ENCODE data around the gene TCP11. TPM values are rescaled to one million over a fixed set of nuclear protein-coding genes. Genes with fewer than 3 reads are reported as not detected.

The TCP11 gene
- total RNA-seq, 1 experiment from 2014 or later: not detected

GRCh38 chr6:35136185-35136584 is 5.0 kb downstream of the TCP11 start:
- Histone ChIP-seq H3K4me1 (ENCODE audit: control insufficient read depth, insufficient read depth, low read length) (no peaks in the 10 kb centered on the region), H3K27ac (ENCODE audit: low read length) (no peak overlapping the region), H3K4me3 (ENCODE audit: low read depth in 2 of 2, low read length in 2 of 2) (no peak overlapping the region), H3K9me3 (ENCODE audit: control insufficient read depth, insufficient read depth, low read depth, low read length) (no peaks in the 10 kb centered on the region), H3K36me3 (ENCODE audit: control insufficient read depth, insufficient read depth, low read length) (no peaks in the 10 kb centered on the region), H3K27me3 (ENCODE audit: control insufficient read depth, insufficient read depth, low read length) (no peaks in the 10 kb centered on the region)
- intact Hi-C loops (cut with micrococcal nuclease; ENCODE audit: unreplicated experiment) (no loop called here), in situ Hi-C loops (cut with HindIII; ENCODE audit: low pct_unique_long_range_greater_than_20kb, low sequenced_read_pairs) (no loop called here)
- TF ChIP-seq, protein P1, sequence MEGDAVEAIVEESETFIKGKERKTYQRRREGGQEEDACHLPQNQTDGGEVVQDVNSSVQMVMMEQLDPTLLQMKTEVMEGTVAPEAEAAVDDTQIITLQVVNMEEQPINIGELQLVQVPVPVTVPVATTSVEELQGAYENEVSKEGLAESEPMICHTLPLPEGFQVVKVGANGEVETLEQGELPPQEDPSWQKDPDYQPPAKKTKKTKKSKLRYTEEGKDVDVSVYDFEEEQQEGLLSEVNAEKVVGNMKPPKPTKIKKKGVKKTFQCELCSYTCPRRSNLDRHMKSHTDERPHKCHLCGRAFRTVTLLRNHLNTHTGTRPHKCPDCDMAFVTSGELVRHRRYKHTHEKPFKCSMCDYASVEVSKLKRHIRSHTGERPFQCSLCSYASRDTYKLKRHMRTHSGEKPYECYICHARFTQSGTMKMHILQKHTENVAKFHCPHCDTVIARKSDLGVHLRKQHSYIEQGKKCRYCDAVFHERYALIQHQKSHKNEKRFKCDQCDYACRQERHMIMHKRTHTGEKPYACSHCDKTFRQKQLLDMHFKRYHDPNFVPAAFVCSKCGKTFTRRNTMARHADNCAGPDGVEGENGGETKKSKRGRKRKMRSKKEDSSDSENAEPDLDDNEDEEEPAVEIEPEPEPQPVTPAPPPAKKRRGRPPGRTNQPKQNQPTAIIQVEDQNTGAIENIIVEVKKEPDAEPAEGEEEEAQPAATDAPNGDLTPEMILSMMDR (IDR thresholded peaks at IDR 0.05): no peak
- no peak for TF ChIP-seq POLR2AphosphoS5 (IDR thresholded peaks at IDR 0.05; ENCODE audit: low read depth, low read length)
- no peak for TF ChIP-seq SIN3A (IDR thresholded peaks at IDR 0.05; ENCODE audit: borderline replicate concordance, insufficient read depth, low read depth, low read length)
- no peak for TF ChIP-seq TCF7L2 (IDR thresholded peaks at IDR 0.05; ENCODE audit: low read depth, low read length)
- TF ChIP-seq, protein P2, sequence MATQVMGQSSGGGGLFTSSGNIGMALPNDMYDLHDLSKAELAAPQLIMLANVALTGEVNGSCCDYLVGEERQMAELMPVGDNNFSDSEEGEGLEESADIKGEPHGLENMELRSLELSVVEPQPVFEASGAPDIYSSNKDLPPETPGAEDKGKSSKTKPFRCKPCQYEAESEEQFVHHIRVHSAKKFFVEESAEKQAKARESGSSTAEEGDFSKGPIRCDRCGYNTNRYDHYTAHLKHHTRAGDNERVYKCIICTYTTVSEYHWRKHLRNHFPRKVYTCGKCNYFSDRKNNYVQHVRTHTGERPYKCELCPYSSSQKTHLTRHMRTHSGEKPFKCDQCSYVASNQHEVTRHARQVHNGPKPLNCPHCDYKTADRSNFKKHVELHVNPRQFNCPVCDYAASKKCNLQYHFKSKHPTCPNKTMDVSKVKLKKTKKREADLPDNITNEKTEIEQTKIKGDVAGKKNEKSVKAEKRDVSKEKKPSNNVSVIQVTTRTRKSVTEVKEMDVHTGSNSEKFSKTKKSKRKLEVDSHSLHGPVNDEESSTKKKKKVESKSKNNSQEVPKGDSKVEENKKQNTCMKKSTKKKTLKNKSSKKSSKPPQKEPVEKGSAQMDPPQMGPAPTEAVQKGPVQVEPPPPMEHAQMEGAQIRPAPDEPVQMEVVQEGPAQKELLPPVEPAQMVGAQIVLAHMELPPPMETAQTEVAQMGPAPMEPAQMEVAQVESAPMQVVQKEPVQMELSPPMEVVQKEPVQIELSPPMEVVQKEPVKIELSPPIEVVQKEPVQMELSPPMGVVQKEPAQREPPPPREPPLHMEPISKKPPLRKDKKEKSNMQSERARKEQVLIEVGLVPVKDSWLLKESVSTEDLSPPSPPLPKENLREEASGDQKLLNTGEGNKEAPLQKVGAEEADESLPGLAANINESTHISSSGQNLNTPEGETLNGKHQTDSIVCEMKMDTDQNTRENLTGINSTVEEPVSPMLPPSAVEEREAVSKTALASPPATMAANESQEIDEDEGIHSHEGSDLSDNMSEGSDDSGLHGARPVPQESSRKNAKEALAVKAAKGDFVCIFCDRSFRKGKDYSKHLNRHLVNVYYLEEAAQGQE (IDR thresholded peaks at IDR 0.05; ENCODE audit: insufficient read depth in 1 of 2, low read depth in 2 of 2, low read length in 1 of 2): no peak
- no TSS peak for BruUV-seq (replicated peaks)
- DNase-seq (ENCODE audit: low read depth, low spot score) (no peak), ATAC-seq (no peak)
- ChIA-PET CTCF (no interaction called here), POLR2A (no interaction called here)

DNA sequence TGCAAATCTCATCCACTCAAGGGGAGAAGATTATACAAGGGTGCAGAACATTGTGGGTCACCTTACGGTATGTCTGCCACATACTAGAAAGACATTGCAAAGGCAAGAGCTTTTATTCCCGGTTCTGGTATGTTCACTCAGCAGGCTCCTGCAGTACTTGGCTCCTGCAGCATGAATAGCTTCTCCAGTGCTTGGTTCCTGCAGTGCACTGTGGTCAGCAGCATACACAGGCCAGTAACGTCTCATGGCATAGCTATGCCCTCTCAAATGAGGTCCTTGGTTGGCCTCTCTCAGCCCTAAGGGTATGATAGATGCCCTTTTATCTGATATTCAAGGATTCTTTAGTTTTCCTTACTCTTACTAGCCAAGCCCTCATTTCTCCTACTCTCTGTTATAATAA is 12.6 kb downstream of the TCP11 start:
- in situ Hi-C loops (cut with HindIII; ENCODE audit: low pct_unique_long_range_greater_than_20kb, low sequenced_read_pairs) (no loop called here), intact Hi-C loops (cut with micrococcal nuclease; ENCODE audit: unreplicated experiment) (no loop called here)
- ChIA-PET POLR2A (no interaction called here), CTCF (interaction anchor here (1.9 kb wide), 1 partner anchor 11 kb away, joined by 4 read pairs; no protein-coding TSS in a partner anchor)
- Histone ChIP-seq H3K4me1 (ENCODE audit: control insufficient read depth, insufficient read depth, low read length) (no peaks in the 10 kb centered on the region), H3K9me3 (ENCODE audit: control insufficient read depth, insufficient read depth, low read depth, low read length) (no peaks in the 10 kb centered on the region), H3K36me3 (ENCODE audit: control insufficient read depth, insufficient read depth, low read length) (no peaks in the 10 kb centered on the region), H3K4me3 (ENCODE audit: low read depth in 2 of 2, low read length in 2 of 2) (no peak overlapping the region), H3K27ac (ENCODE audit: low read length) (no peak overlapping the region), H3K27me3 (ENCODE audit: control insufficient read depth, insufficient read depth, low read length) (no peaks in the 10 kb centered on the region; the same call in 1 of the 2 replicates)
- TF ChIP-seq, protein P1 (IDR thresholded peaks at IDR 0.05): no peak
- TF ChIP-seq, protein P2 (IDR thresholded peaks at IDR 0.05; ENCODE audit: insufficient read depth in 1 of 2, low read depth in 2 of 2, low read length in 1 of 2): no peak
- TF ChIP-seq SIN3A (IDR thresholded peaks at IDR 0.05; ENCODE audit: borderline replicate concordance, insufficient read depth, low read depth, low read length) (no peak), POLR2AphosphoS5 (IDR thresholded peaks at IDR 0.05; ENCODE audit: low read depth, low read length) (no peak), TCF7L2 (IDR thresholded peaks at IDR 0.05; ENCODE audit: low read depth, low read length) (no peak)
- no TSS peak for BruUV-seq (replicated peaks)
- DNase-seq (ENCODE audit: low read depth, low spot score) (no peak), ATAC-seq (no peak)
